HepG2 (cell line): ENCODE results near the gene SUN1. TPM values are rescaled to one million over a fixed set of nuclear protein-coding genes. Genes with fewer than 3 reads are reported as not detected.

Experiments used
- FOXM1 ChIP-seq: sonication (generic); formaldehyde crosslinking; IDR thresholded peaks from 2 replicates; pipeline ENCODE4 v1.5.0; 2020; ENCODE audit warnings: missing genetic modification reagents
- GTF2F1 ChIP-seq: fragments of 150-350 bp; IDR thresholded peaks from 2 replicates; pipeline ENCODE4 v1.6.1; 2014; ENCODE audit warnings: low read length
- HNF4A ChIP-seq: sonication (generic); formaldehyde crosslinking; IDR thresholded peaks from 2 replicates; pipeline ENCODE4 v1.4.0; 2020; ENCODE audit warnings: missing genetic modification reagents
- IRF9 ChIP-seq: sonication (generic); formaldehyde crosslinking; IDR thresholded peaks from 2 replicates; pipeline ENCODE4 v1.8.0; 2022; ENCODE audit warnings: missing genetic modification reagents, mild to moderate bottlenecking, borderline replicate concordance
- KLF9 ChIP-seq: IDR thresholded peaks from 2 replicates; pipeline ENCODE4 v1.6.1; 2016; ENCODE audit warnings: low read depth
- NPAS2 ChIP-seq: sonication (generic); formaldehyde crosslinking; IDR thresholded peaks from 2 replicates; pipeline ENCODE4 v1.8.0; 2022; ENCODE audit warnings: mild to moderate bottlenecking, missing genetic modification reagents, borderline replicate concordance
- SMAD3 ChIP-seq: sonication (generic); formaldehyde crosslinking; IDR thresholded peaks from 2 replicates; pipeline ENCODE4 v1.4.0; 2020; ENCODE audit warnings: missing genetic modification reagents
- WIZ ChIP-seq: sonication (generic); formaldehyde crosslinking; IDR thresholded peaks from 2 replicates; pipeline ENCODE4 v1.5.1; 2020; ENCODE audit warnings: mild to moderate bottlenecking, missing genetic modification reagents
- ZFP41 ChIP-seq: sonication (generic); formaldehyde crosslinking; IDR thresholded peaks from 2 replicates; pipeline ENCODE4 v1.4.0; 2020; ENCODE audit warnings: mild to moderate bottlenecking, missing genetic modification reagents, borderline replicate concordance
- ZFY ChIP-seq: sonication (generic); formaldehyde crosslinking; IDR thresholded peaks from 2 replicates; pipeline ENCODE4 v1.4.0; 2020; ENCODE audit warnings: missing genetic modification reagents
- ZNF224 ChIP-seq: sonication (generic); formaldehyde crosslinking; IDR thresholded peaks from 2 replicates; pipeline ENCODE4 v1.5.0; 2020; ENCODE audit warnings: mild to moderate bottlenecking, missing genetic modification reagents
- ZNF263 ChIP-seq: sonication (generic); formaldehyde crosslinking; IDR thresholded peaks from 2 replicates; pipeline ENCODE4 v1.4.0; 2020; ENCODE audit warnings: missing genetic modification reagents
- ZNF382 ChIP-seq: sonication (generic); formaldehyde crosslinking; IDR thresholded peaks from 2 replicates; pipeline ENCODE4 v1.5.0; 2020; ENCODE audit warnings: missing genetic modification reagents, mild to moderate bottlenecking, borderline replicate concordance
- ZNF484 ChIP-seq: sonication (generic); formaldehyde crosslinking; IDR thresholded peaks from 2 replicates; pipeline ENCODE4 v1.5.1; 2020; ENCODE audit warnings: mild to moderate bottlenecking, low read depth, missing genetic modification reagents, borderline replicate concordance
- ZSCAN12 ChIP-seq: sonication (generic); formaldehyde crosslinking; IDR thresholded peaks from 2 replicates; pipeline ENCODE4 v1.9.0; 2021; ENCODE audit warnings: mild to moderate bottlenecking, missing genetic modification reagents
- polyA plus RNA-seq, 8 experiments: library from polyadenylated mRNA; depleted of rRNA in 3 of 8; stranded (reverse) in 7 of 8; unstranded in 1 of 8; fragments of >200 nt; fragmentation: Illumina TruSeq in 4 of 8; extraction: Trizol in 4 of 8; gene quantifications; 2 replicates each; pipeline versions ENCODE4 v1.2.1 to v1.2.3, GENCODE V29; 2011 to 2016; ENCODE audit warnings: low read depth in 4 of 8, missing spikeins in 1 of 8, mixed read lengths in 1 of 8; ENCODE audit not compliant: insufficient read depth in 1 of 8
- total RNA-seq, 5 experiments: library from RNA; depleted of rRNA; stranded (reverse); fragments of >200 nt; fragmentation: Illumina TruSeq; extraction: Trizol; gene quantifications; 2 replicates each; pipeline ENCODE4 v1.2.3, GENCODE V29; 2016; ENCODE audit warnings: low read depth in 1 of 5
- TF ChIP-seq, protein P1 (sequence below): sonication (generic); formaldehyde crosslinking; IDR thresholded peaks from 2 replicates; pipeline ENCODE4 v1.4.0; 2020; ENCODE audit warnings: missing genetic modification reagents
- TF ChIP-seq, protein P2 (sequence below): sonication (generic); formaldehyde crosslinking; IDR thresholded peaks from 2 replicates; pipeline ENCODE4 v1.4.0; 2020; ENCODE audit warnings: missing genetic modification reagents
- TF ChIP-seq, protein P3 (sequence below): sonication (generic); formaldehyde crosslinking; IDR thresholded peaks from 2 replicates; pipeline ENCODE4 v1.9.0; 2021; ENCODE audit warnings: missing genetic modification reagents, borderline replicate concordance

Gene SUN1
- total and polyA plus RNA-seq, 2 of the 13 experiments (the other 11 are each of a cell fraction or from before 2014, with no cell fraction given) = 47.0 to 126 TPM

DNA sequence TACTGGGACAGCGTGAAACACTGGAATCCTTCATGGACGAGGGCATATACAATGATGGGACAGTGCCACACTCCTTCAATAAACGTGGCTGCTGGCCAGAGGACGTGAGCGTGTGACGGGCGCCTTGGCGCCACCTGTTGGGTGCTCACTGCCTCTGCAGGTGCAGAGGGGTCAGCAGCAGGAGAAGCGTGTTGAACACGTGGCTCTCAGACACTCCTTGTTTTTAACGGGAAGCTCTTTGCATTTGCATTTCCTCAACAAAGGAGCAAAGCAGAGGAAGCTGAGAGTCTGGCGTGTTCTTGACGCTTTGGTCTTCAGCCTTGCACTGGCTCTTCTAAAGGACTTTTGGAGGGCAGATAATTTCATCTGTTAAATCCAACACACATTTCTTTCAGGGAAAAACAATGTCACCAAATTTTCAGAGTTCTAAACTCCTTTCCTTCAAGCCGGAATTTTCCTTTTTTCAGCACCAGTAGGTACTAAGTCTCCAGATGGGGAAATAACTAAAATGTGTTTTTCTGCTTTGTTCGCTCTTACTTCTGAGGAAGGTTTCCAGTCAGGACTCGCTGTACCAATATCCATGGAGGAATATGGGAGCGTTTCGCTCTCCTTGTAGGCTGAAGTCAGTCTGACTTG lies 41.2 kb downstream of the SUN1 start (continued):
- TF ChIP-seq GTF2F1 (no peak), NPAS2 (CRISPR knock-in tag) (no peak), ZNF224 (CRISPR knock-in tag) (peak; percentile 87; the same call in 1 of the 2 replicates), ZFP41 (CRISPR knock-in tag) (peak; percentile 54; the same call in 1 of the 2 replicates), IRF9 (CRISPR knock-in tag) (peak; percentile 75), ZNF263 (CRISPR knock-in tag) (peak; percentile 79), ZFY (CRISPR knock-in tag) (peak; percentile 58), KLF9 (CRISPR knock-in tag) (peak; percentile 73; the same call in 1 of the 2 replicates), FOXM1 (CRISPR knock-in tag) (peak; percentile 50; the same call in 1 of the 2 replicates), ZSCAN12 (CRISPR knock-in tag) (peak; percentile 99), SMAD3 (peak; percentile 94), WIZ (CRISPR knock-in tag) (no peak), HNF4A (peak; percentile 55; the same call in 1 of the 2 replicates), ZNF382 (CRISPR knock-in tag) (no peak), ZNF484 (CRISPR knock-in tag) (no peak)
- TF ChIP-seq, protein P1, sequence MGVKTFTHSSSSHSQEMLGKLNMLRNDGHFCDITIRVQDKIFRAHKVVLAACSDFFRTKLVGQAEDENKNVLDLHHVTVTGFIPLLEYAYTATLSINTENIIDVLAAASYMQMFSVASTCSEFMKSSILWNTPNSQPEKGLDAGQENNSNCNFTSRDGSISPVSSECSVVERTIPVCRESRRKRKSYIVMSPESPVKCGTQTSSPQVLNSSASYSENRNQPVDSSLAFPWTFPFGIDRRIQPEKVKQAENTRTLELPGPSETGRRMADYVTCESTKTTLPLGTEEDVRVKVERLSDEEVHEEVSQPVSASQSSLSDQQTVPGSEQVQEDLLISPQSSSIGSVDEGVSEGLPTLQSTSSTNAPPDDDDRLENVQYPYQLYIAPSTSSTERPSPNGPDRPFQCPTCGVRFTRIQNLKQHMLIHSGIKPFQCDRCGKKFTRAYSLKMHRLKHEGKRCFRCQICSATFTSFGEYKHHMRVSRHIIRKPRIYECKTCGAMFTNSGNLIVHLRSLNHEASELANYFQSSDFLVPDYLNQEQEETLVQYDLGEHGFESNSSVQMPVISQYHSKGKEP (CRISPR knock-in tag) = no peak
- TF ChIP-seq, protein P2, sequence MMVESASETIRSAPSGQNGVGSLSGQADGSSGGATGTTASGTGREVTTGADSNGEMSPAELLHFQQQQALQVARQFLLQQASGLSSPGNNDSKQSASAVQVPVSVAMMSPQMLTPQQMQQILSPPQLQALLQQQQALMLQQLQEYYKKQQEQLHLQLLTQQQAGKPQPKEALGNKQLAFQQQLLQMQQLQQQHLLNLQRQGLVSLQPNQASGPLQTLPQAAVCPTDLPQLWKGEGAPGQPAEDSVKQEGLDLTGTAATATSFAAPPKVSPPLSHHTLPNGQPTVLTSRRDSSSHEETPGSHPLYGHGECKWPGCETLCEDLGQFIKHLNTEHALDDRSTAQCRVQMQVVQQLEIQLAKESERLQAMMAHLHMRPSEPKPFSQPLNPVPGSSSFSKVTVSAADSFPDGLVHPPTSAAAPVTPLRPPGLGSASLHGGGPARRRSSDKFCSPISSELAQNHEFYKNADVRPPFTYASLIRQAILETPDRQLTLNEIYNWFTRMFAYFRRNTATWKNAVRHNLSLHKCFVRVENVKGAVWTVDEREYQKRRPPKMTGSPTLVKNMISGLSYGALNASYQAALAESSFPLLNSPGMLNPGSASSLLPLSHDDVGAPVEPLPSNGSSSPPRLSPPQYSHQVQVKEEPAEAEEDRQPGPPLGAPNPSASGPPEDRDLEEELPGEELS = peak; percentile 61
- TF ChIP-seq, protein P3, sequence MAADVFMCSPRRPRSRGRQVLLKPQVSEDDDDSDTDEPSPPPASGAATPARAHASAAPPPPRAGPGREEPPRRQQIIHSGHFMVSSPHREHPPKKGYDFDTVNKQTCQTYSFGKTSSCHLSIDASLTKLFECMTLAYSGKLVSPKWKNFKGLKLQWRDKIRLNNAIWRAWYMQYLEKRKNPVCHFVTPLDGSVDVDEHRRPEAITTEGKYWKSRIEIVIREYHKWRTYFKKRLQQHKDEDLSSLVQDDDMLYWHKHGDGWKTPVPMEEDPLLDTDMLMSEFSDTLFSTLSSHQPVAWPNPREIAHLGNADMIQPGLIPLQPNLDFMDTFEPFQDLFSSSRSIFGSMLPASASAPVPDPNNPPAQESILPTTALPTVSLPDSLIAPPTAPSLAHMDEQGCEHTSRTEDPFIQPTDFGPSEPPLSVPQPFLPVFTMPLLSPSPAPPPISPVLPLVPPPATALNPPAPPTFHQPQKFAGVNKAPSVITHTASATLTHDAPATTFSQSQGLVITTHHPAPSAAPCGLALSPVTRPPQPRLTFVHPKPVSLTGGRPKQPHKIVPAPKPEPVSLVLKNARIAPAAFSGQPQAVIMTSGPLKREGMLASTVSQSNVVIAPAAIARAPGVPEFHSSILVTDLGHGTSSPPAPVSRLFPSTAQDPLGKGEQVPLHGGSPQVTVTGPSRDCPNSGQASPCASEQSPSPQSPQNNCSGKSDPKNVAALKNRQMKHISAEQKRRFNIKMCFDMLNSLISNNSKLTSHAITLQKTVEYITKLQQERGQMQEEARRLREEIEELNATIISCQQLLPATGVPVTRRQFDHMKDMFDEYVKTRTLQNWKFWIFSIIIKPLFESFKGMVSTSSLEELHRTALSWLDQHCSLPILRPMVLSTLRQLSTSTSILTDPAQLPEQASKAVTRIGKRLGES = peak; percentile 93; the same call in 1 of the 2 replicates
